HUDEP-2 (cell line): Measurements from ENCODE around the gene NAA60.

Experiments
- DNase-seq, 76 experiments: peaks; one replicate each; lab custom pipeline; 2025; ENCODE audit not compliant: unreplicated experiment in 76 of 76; lab: John Stamatoyannopoulos, UW

Gene NAA60

GRCh38 chr16:3443108-3444031 lies at the start of gene NAA60, which contains the start of gene ZNF597:
Gene NAA60, plus strand, starts transcription at chr16:3443680. Its CDS starts 32,548 bp downstream, at chr16:3476228.
Gene ZNF597, minus strand, starts transcription at chr16:3443504. Its CDS starts 351 bp downstream, at chr16:3443153.
- DNase-seq: peak in 73 of 76 experiments; percentile 21 to 90 (median 74)

- no peak for DNase-seq
These were observed 43.1 kb upstream of the NAA60 start for GRCh38 chr16:3400446-3400778.

GRCh38 chr16:3400779-3401688 lies 42.4 kb upstream of the NAA60 start, which contains the start of the genes ZNF174 and ZSCAN32:
Gene ZNF174, plus strand, starts transcription at chr16:3401215. Its CDS starts 790 bp downstream, at chr16:3402005.
Gene ZSCAN32, minus strand, starts transcription at chr16:3401004. Its CDS starts 3,447 bp downstream, at chr16:3397557.
- peak; percentile 41 to 99 (median 97) for DNase-seq

DNA sequence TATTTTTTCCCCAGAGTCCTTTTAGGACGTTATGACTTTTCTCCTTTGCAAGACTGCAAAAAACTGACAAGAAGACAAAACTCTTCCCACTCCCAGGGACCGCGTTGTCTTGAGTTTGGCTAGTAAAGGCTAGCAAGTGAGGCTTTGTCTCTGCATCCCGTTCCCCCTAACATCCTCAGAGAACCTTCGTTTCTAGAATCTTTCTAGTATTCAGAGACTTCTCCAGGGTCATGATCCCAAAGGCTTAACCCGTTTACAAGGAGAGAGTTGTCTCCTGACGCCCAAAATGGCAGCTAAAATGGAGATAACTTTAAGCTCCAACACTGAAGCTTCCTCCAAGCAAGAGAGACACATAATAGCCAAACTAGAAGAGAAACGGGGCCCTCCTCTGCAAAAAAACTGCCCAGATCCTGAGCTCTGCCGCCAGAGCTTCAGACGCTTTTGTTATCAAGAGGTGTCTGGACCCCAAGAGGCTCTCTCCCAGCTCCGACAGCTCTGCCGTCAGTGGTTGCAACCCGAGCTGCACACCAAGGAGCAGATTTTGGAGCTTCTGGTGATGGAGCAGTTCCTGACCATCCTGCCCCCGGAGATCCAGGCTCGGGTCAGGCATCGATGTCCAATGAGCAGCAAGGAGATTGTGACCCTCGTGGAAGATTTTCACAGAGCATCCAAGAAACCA lies 41.6 kb upstream of the NAA60 start:
- no peak for DNase-seq

DNA sequence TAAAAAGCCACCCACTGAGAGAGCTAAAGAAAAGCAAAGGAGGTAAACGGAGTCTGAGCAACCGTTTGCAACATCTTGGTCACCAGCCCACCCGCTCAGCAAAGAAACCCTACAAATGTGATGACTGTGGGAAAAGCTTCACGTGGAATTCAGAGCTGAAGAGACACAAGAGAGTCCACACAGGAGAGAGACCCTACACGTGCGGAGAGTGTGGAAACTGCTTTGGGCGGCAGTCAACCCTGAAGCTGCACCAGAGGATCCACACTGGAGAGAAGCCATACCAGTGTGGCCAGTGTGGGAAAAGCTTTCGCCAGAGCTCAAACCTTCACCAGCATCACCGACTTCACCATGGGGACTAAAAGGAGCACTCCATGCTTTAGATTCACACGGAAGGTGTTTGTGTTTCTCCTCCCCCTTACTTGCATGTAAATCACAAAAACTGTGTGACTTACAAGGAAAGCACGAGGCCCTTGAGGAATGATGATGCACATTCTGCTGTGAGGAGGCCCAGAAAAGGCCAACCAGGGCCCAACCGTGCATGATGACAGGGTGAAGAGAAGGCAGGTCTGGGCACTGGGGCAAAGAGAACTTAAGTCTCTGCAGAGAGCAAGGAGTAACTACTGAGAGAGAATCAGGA lies 34.8 kb upstream of the NAA60 start:
- DNase-seq: no peak

- no peak for DNase-seq
These were observed 29.6 kb upstream of the NAA60 start for GRCh38 chr16:3413730-3414379.

DNA sequence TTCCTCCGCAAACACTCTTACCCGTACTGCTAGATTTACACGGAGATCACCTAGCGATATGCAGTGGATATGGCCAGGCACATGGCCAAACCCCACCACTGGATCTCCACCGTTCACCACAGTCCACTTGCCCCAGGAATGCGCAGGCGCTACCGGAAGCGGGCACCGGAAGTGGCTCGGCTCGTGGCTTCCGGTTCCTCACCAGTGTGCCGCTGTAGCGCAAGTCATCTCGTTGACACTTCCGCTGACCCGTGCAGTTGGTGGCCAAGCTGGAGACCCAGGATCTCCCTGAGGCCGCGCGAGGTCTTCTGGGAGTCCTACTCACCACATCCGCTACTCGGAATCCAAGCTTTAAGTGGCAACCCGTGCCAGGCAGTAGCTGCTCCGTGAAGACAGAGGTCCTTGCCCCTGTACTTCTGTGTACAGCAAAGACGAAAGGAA lies 11.7 kb upstream of the NAA60 start:
- DNase-seq: no peak

- no peak for DNase-seq
These were observed 9.1 kb upstream of the NAA60 start for GRCh38 chr16:3434373-3434772.

- no peak for DNase-seq
These were observed 3.8 kb upstream of the NAA60 start for GRCh38 chr16:3439637-3440036.

DNA sequence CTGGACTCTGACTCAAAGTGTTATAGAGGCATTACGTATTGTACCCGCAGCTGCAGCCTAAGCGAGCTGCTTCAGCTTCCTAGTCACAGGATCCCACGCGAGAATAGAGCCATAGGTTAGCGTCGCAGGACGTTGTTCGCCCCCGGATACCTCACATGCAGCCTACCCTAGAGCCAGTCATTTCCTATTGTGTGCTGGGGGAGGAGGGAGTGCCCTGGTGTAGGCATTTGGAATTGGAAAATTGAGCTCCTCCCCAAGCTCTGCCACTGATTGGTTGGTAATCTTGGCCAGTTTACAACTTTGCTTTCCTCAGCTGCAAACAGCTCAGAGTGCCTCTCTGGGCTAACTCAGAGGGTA lies 530 bp downstream of the NAA60 start:
- DNase-seq: peak in 12 of 76 experiments; percentile 6 to 46 (median 32)

DNA sequence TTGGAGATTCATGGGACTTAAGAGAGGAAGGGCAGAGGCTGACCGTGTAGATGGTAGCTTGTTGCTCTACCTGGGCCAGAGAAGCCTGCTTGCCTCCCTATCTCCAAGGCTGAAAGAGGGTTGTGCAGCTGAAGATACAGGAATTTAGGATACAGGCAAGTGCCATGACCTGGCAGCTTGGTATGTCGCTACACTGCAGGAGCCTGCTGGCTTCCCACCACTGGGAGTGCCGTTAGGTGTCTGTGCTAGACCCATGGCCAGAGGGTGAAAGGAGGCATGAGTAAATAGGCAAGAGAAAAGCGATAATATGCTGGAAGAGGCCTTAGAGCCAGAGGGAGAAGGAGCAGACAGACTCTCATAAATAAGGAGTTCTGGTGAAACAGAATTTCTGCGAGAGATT lies 10.6 kb downstream of the NAA60 start:
- DNase-seq: no peak

- no peak for DNase-seq
These were observed 11.2 kb downstream of the NAA60 start for GRCh38 chr16:3454631-3455147.

DNA sequence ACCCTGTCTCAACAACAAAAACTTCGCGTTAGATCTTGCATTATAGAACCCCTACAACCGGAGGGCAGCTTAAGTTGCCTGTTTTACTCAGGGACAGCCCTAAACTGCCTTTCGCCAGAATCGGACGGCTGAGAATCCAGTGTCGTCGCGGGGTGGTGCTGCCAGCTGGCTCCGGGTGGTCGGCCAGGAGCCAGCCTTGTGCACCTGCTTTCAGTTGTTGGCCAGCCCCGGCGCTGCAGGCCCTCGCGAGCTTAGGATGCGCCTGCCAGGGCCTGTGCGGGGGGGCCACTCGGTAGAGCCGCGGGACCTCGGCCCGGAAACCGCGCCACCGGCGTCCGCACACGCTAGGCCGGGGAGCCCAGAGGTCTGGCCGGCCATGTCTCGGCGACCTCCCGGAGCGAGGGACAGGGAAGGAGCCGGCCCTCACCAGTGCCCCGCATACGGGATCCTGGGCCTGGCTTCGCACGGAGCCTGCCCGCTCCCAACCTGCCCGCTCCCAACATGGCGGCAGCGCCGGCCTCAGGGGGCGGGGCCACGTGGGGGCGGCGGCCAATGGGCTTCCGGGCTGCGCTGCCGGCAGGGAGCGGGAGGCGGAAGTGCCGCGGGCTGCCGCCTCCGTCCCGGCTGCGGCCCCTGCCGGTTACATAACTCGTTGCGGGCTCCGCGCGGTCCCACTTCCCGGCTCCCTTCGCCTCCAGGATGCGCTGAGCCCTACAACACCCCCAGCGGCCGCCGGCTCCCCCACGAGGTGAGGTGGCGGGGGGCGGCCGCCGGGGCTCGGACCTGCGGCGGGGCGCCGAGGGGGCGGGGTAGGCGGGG lies 14.2 kb downstream of the NAA60 start:
- DNase-seq: peak in 71 of 76 experiments; percentile 24 to 91 (median 78)

- DNase-seq: peak in 1 of 76 experiments; percentile 22
These were observed 14.9 kb downstream of the NAA60 start for GRCh38 chr16:3458278-3458851.

DNA sequence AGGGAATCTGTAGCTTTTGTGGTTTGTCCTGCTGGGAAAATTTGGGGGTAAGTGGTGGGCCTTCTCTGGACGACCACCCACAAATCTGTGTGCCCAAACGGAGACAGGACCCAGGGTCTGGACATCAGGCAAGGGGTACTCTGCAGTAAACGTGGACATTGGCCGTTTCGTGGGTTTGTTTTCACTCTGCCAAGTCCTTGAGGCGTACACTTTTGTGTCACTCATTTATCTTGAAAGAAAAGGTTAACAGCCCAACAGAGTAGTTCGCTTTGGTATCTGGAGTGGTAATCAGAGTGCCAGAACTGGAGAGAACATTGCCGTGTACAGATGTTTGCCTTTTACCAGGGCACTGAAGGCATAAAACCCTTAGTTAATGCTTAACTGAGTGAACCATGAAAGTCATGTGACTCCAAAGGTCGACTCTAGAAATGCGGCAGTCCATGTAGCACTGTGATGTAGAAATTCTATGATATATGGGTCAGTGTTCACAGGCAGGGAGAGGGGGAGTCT lies 15.4 kb downstream of the NAA60 start:
- DNase-seq: peak in 13 of 76 experiments; percentile 8 to 48 (median 22)

DNA sequence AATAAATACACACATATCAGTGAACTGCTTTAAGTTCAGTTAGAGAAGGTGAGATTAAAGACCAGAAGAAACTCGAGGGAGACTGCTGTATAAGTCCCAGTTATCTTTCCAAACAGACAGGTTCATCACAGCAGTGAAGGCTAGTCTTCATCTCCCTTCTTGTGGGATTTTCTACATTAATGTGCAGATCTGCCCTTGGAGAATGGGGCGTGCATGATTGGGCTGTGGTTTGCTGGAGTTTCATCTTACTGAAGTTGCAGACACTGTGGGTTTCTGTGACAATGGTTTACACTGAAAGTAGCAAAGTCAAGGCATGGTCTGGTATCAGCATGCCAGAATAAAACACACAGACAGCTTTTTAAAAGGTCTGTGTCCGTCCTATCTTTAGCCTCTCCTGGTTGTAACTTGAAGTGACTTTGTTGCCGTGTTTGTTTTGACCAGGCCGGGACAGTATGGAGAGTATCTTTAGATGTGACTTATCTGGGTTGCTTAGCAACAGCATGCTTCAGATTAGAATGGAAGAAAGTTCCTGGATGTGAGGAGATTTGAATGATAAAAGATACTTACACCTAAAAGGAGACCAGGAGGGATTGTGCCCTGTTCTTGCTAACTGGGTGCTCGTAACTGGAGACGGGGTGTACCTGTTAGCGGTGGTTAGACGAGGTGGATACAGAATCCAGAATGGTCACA lies 16.1 kb downstream of the NAA60 start:
- no peak for DNase-seq

- DNase-seq: peak in 2 of 76 experiments; percentile 1 to 12
These were observed 16.6 kb downstream of the NAA60 start for GRCh38 chr16:3460121-3460520.
